PFSK-1 (cell line): Measurements from ENCODE around the gene EFL1.

Experiments
- FOXP2 ChIP-seq: optimal IDR thresholded peaks from 2 replicates; pipeline ENCODE3; 2011; ENCODE audit warnings: borderline replicate concordance, control low read depth, inconsistent platforms; ENCODE audit not compliant: insufficient read depth; ENCODE audit errors: extremely low read length, extremely low read depth
- POLR2AphosphoS5 ChIP-seq: IDR thresholded peaks from 2 replicates; pipeline ENCODE4 v1.6.1; 2012; ENCODE audit warnings: low read depth, mild to moderate bottlenecking, control low read depth, low read length, moderate library complexity
- SIN3A ChIP-seq: IDR thresholded peaks from 2 replicates; pipeline ENCODE4 v1.6.1; 2012; ENCODE audit warnings: mild to moderate bottlenecking, low read length, moderate library complexity, borderline replicate concordance; ENCODE audit not compliant: insufficient read depth
- TAF1 ChIP-seq: IDR thresholded peaks from 2 replicates; pipeline ENCODE4 v1.6.1; 2012; ENCODE audit warnings: low read length, control low read depth, borderline replicate concordance; ENCODE audit not compliant: insufficient read depth
- TF ChIP-seq, protein P1 (sequence below), 2 experiments: IDR thresholded peaks; 2 replicates each; pipeline versions ENCODE4 v1.6.1 to v1.8.0; 2011 to 2012; ENCODE audit warnings: low read depth in 2 of 2, low read length in 2 of 2, control low read depth in 1 of 2, inconsistent platforms in 1 of 2, mild to moderate bottlenecking in 1 of 2, moderate library complexity in 1 of 2; ENCODE audit not compliant: insufficient read depth in 1 of 2

DNA sequence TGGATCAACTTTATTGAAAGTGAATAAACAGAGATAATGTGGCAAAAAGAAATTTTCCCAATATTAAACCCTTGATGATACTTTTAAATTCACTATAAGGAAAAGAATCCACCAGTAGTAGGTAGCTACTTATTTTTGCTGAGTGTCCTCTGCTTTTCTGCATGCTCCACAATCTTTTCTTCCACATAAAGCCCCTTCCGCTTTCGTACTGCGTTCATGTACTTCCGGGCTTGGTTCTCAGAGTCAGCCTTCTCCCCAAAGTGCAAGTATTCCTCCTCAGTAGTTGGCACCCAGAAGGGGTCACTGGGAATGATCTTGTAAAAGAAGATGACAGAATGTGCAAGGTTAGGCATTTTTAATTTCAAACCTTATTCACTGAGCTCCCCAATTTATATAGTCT, 132.3 kb downstream of the EFL1 start:
- TF ChIP-seq FOXP2 (no peak), POLR2AphosphoS5 (no peak), TAF1 (no peak), SIN3A (no peak)
- TF ChIP-seq, protein P1, sequence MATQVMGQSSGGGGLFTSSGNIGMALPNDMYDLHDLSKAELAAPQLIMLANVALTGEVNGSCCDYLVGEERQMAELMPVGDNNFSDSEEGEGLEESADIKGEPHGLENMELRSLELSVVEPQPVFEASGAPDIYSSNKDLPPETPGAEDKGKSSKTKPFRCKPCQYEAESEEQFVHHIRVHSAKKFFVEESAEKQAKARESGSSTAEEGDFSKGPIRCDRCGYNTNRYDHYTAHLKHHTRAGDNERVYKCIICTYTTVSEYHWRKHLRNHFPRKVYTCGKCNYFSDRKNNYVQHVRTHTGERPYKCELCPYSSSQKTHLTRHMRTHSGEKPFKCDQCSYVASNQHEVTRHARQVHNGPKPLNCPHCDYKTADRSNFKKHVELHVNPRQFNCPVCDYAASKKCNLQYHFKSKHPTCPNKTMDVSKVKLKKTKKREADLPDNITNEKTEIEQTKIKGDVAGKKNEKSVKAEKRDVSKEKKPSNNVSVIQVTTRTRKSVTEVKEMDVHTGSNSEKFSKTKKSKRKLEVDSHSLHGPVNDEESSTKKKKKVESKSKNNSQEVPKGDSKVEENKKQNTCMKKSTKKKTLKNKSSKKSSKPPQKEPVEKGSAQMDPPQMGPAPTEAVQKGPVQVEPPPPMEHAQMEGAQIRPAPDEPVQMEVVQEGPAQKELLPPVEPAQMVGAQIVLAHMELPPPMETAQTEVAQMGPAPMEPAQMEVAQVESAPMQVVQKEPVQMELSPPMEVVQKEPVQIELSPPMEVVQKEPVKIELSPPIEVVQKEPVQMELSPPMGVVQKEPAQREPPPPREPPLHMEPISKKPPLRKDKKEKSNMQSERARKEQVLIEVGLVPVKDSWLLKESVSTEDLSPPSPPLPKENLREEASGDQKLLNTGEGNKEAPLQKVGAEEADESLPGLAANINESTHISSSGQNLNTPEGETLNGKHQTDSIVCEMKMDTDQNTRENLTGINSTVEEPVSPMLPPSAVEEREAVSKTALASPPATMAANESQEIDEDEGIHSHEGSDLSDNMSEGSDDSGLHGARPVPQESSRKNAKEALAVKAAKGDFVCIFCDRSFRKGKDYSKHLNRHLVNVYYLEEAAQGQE (IDR thresholded peaks at IDR 0.05; ENCODE audit: insufficient read depth in 1 of 2, low read depth in 2 of 2, low read length in 2 of 2) = no peak
